ENCODE data around the gene LAP3.

The LAP3 gene

DNA sequence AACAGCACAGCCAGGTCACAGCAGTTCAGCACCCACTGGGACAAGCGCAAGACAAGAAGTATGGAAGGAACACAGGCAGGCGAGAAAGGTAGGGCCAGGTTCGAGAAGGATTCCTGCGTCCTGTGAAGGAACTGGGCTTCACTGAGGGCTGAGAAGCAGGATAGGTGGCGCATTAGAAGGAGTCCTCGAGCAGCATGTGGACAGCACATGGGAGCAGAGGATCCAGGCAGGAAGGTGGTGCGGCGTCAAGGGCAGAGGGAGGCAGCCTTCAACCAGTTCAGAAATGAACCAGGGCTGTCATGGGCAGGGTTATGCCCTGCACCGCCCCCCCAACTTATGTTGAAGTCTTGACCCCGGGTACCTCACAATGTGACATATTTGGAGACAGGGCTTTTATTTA, 30.8 kb upstream of the LAP3 start:
- Histone ChIP-seq H3K27ac (ENCODE audit: low read depth, low read length) (no peak overlapping the region), H3K9ac (ENCODE audit: low read depth, low read length) (no peak overlapping the region), H3K27me3 (ENCODE audit: insufficient read depth, low read length) (peaks cover 10% of the 10 kb centered on the region; the same call in 1 of the 2 replicates), H3K9me3 (ENCODE audit: insufficient read depth, low read depth, low read length) (no peaks in the 10 kb centered on the region), H3K36me3 (ENCODE audit: insufficient read depth, low read length) (no peaks in the 10 kb centered on the region), H3K4me3 (ENCODE audit: low read length) (no peak overlapping the region), H3K4me1 (ENCODE audit: insufficient read depth, low read length) (peaks cover 9% of the 10 kb centered on the region)
- 93% methylated on average over 10 of the region's 10 CpGs for WGBS

DNA sequence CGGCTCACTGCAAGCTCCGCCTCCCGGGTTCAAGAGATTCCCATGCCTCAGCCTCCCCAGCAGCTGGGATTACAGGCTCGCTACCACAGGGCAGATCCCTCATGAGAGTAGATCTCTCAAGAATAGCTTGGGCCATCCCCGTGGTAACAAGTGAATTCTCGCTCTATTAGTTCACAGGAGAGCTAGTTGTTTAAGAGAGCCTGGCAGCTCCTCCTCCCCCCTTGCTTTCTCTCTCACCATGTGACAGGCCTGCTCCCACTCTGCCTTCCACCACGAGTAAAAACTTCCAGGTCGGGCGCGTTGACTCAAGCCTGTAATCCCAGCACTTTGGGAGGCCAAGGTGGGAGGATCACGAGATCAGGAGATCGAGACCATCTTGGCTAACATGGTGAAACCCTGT, 30.3 kb upstream of the LAP3 start:
- Histone ChIP-seq H3K27me3 (ENCODE audit: insufficient read depth, low read length) (peaks cover 10% of the 10 kb centered on the region; the same call in 1 of the 2 replicates), H3K4me1 (ENCODE audit: insufficient read depth, low read length) (peaks cover 9% of the 10 kb centered on the region), H3K9me3 (ENCODE audit: insufficient read depth, low read depth, low read length) (no peaks in the 10 kb centered on the region), H3K4me3 (ENCODE audit: low read length) (no peak overlapping the region), H3K36me3 (ENCODE audit: insufficient read depth, low read length) (no peaks in the 10 kb centered on the region), H3K9ac (ENCODE audit: low read depth, low read length) (no peak overlapping the region), H3K27ac (ENCODE audit: low read depth, low read length) (no peak overlapping the region)
- WGBS, result 82% methylated on average over 12 of the region's 12 CpGs

GRCh38 chr4:17550549-17550948, 26.4 kb upstream of the LAP3 start:
- no peak overlapping the region for H3K4me3 ChIP-seq (ENCODE audit: low read length)
- H3K36me3 ChIP-seq (ENCODE audit: insufficient read depth, low read length), result no peaks in the 10 kb centered on the region
- peaks cover 16% of the 10 kb centered on the region for H3K27me3 ChIP-seq (ENCODE audit: insufficient read depth, low read length)
- H3K4me1 ChIP-seq (ENCODE audit: insufficient read depth, low read length), result no peaks in the 10 kb centered on the region
- H3K27ac ChIP-seq (ENCODE audit: low read depth, low read length), result no peak overlapping the region
- no peaks in the 10 kb centered on the region for H3K9me3 ChIP-seq (ENCODE audit: insufficient read depth, low read depth, low read length)
- no peak overlapping the region for H3K9ac ChIP-seq (ENCODE audit: low read depth, low read length)
- WGBS, result 91% methylated on average over 3 of the region's 3 CpGs

- no peaks in the 10 kb centered on the region for H3K4me1 ChIP-seq (ENCODE audit: insufficient read depth, low read length)
- H3K27me3 ChIP-seq (ENCODE audit: insufficient read depth, low read length), result peaks cover 13% of the 10 kb centered on the region; the same call in 1 of the 2 replicates
- no peaks in the 10 kb centered on the region for H3K9me3 ChIP-seq (ENCODE audit: insufficient read depth, low read depth, low read length)
- 89% methylated on average over 5 of the region's 5 CpGs for WGBS
- no peak overlapping the region for H3K27ac ChIP-seq (ENCODE audit: low read depth, low read length)
- no peak overlapping the region for H3K4me3 ChIP-seq (ENCODE audit: low read length)
- H3K9ac ChIP-seq (ENCODE audit: low read depth, low read length), result no peak overlapping the region
- no peaks in the 10 kb centered on the region for H3K36me3 ChIP-seq (ENCODE audit: insufficient read depth, low read length)
These were observed 24.6 kb upstream of the LAP3 start for GRCh38 chr4:17552427-17552826.

DNA sequence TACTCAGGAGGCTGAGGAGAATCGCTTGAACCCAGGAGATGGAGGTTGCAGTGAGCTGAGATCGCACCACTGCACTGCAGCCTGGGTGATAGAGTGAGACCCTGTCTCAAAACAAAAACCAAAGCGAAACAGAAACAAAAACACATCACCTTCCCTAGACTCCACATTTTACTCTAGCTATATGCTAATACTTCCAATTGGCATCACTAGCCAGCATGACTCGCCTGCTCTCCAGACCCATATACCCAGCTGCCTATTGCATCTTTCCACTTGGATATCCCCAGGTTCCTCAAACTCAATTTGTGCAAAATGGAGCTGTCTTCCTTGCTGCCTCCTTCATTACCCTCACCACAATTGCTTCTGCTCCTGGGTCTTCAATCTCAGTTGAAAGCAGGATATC, 22.4 kb upstream of the LAP3 start:
- peaks cover 13% of the 10 kb centered on the region; the same call in 1 of the 2 replicates for H3K27me3 ChIP-seq (ENCODE audit: insufficient read depth, low read length)
- no peak overlapping the region for H3K4me3 ChIP-seq (ENCODE audit: low read length)
- H3K36me3 ChIP-seq (ENCODE audit: insufficient read depth, low read length), result no peaks in the 10 kb centered on the region
- WGBS, result 80% methylated on average over 4 of the region's 4 CpGs
- no peak overlapping the region for H3K9ac ChIP-seq (ENCODE audit: low read depth, low read length)
- no peaks in the 10 kb centered on the region for H3K4me1 ChIP-seq (ENCODE audit: insufficient read depth, low read length)
- H3K9me3 ChIP-seq (ENCODE audit: insufficient read depth, low read depth, low read length), result no peaks in the 10 kb centered on the region
- H3K27ac ChIP-seq (ENCODE audit: low read depth, low read length), result no peak overlapping the region

GRCh38 chr4:17556498-17556897, 20.5 kb upstream of the LAP3 start:
- H3K36me3 ChIP-seq (ENCODE audit: insufficient read depth, low read length), result no peaks in the 10 kb centered on the region
- no peak overlapping the region for H3K27ac ChIP-seq (ENCODE audit: low read depth, low read length)
- peaks cover 13% of the 10 kb centered on the region; the same call in 1 of the 2 replicates for H3K27me3 ChIP-seq (ENCODE audit: insufficient read depth, low read length)
- no peaks in the 10 kb centered on the region for H3K4me1 ChIP-seq (ENCODE audit: insufficient read depth, low read length)
- no peak overlapping the region for H3K4me3 ChIP-seq (ENCODE audit: low read length)
- H3K9ac ChIP-seq (ENCODE audit: low read depth, low read length), result no peak overlapping the region
- no peaks in the 10 kb centered on the region for H3K9me3 ChIP-seq (ENCODE audit: insufficient read depth, low read depth, low read length)

GRCh38 chr4:17557880-17558279, 19.1 kb upstream of the LAP3 start:
- no peaks in the 10 kb centered on the region for H3K36me3 ChIP-seq (ENCODE audit: insufficient read depth, low read length)
- 87% methylated on average over 4 of the region's 5 CpGs for WGBS
- no peaks in the 10 kb centered on the region for H3K4me1 ChIP-seq (ENCODE audit: insufficient read depth, low read length)
- H3K27me3 ChIP-seq (ENCODE audit: insufficient read depth, low read length), result peaks cover 13% of the 10 kb centered on the region; the same call in 1 of the 2 replicates
- no peak overlapping the region for H3K9ac ChIP-seq (ENCODE audit: low read depth, low read length)
- H3K4me3 ChIP-seq (ENCODE audit: low read length), result no peak overlapping the region
- no peak overlapping the region for H3K27ac ChIP-seq (ENCODE audit: low read depth, low read length)
- no peaks in the 10 kb centered on the region for H3K9me3 ChIP-seq (ENCODE audit: insufficient read depth, low read depth, low read length)

- Histone ChIP-seq H3K27ac (ENCODE audit: low read depth, low read length) (no peak overlapping the region), H3K4me3 (ENCODE audit: low read length) (no peak overlapping the region), H3K4me1 (ENCODE audit: insufficient read depth, low read length) (no peaks in the 10 kb centered on the region), H3K9me3 (ENCODE audit: insufficient read depth, low read depth, low read length) (no peaks in the 10 kb centered on the region), H3K27me3 (ENCODE audit: insufficient read depth, low read length) (peaks cover 13% of the 10 kb centered on the region; the same call in 1 of the 2 replicates), H3K36me3 (ENCODE audit: insufficient read depth, low read length) (no peaks in the 10 kb centered on the region), H3K9ac (ENCODE audit: low read depth, low read length) (no peak overlapping the region)
- 93% methylated on average over 4 of the region's 4 CpGs for WGBS
These were observed 17.9 kb upstream of the LAP3 start for GRCh38 chr4:17558941-17559708.

GRCh38 chr4:17559709-17560048, 17.3 kb upstream of the LAP3 start:
- Histone ChIP-seq H3K36me3 (ENCODE audit: insufficient read depth, low read length) (no peaks in the 10 kb centered on the region), H3K4me3 (ENCODE audit: low read length) (no peak overlapping the region), H3K27me3 (ENCODE audit: insufficient read depth, low read length) (peaks cover 13% of the 10 kb centered on the region; the same call in 1 of the 2 replicates), H3K9me3 (ENCODE audit: insufficient read depth, low read depth, low read length) (no peaks in the 10 kb centered on the region), H3K27ac (ENCODE audit: low read depth, low read length) (no peak overlapping the region), H3K9ac (ENCODE audit: low read depth, low read length) (no peak overlapping the region), H3K4me1 (ENCODE audit: insufficient read depth, low read length) (no peaks in the 10 kb centered on the region)
- WGBS, result 97% methylated on average over 3 of the region's 3 CpGs

DNA sequence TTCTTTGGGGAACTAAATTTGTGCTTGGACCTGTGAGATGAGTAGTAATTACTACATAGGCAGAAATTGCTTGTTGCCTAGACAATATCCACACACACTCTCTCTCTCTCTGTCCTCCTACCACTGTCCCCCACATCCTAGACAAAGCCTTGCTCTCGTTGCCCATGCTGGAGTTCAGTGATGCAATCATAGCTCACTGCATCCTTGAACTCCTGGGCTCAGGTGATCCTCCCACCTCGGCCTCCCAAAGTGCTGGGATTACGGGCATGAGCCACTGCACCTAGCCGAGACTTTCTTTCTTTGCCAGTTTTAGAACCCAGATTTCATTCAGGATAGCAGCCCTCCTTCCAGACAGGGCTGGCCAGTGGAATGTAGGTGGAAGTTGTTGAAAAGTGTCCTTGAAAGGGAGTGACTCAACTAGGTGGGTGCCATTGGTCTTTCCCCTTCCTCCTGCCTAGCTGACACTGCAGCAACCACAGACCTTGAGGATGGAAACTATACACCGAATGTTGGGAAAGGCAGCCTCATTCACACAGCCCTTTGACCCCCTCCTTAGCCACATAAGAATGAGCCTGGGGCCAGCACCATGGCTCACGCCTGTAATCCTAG, 16.8 kb upstream of the LAP3 start:
- Histone ChIP-seq H3K36me3 (ENCODE audit: insufficient read depth, low read length) (no peaks in the 10 kb centered on the region), H3K4me3 (ENCODE audit: low read length) (no peak overlapping the region), H3K27ac (ENCODE audit: low read depth, low read length) (no peak overlapping the region), H3K27me3 (ENCODE audit: insufficient read depth, low read length) (peaks cover 8% of the 10 kb centered on the region; the same call in 1 of the 2 replicates), H3K9ac (ENCODE audit: low read depth, low read length) (no peak overlapping the region), H3K9me3 (ENCODE audit: insufficient read depth, low read depth, low read length) (no peaks in the 10 kb centered on the region), H3K4me1 (ENCODE audit: insufficient read depth, low read length) (no peaks in the 10 kb centered on the region)
- WGBS, result 93% methylated on average over 6 of the region's 6 CpGs

GRCh38 chr4:17561195-17561909, 15.6 kb upstream of the LAP3 start:
- Histone ChIP-seq H3K36me3 (ENCODE audit: insufficient read depth, low read length) (no peaks in the 10 kb centered on the region), H3K9me3 (ENCODE audit: insufficient read depth, low read depth, low read length) (no peaks in the 10 kb centered on the region), H3K9ac (ENCODE audit: low read depth, low read length) (0 out of 2 replicates have a peak overlapping the region, but pooled peaks have one; percentile 14), H3K4me3 (ENCODE audit: low read length) (no peak overlapping the region), H3K27ac (ENCODE audit: low read depth, low read length) (no peak overlapping the region), H3K4me1 (ENCODE audit: insufficient read depth, low read length) (no peaks in the 10 kb centered on the region), H3K27me3 (ENCODE audit: insufficient read depth, low read length) (no peaks in the 10 kb centered on the region)
- WGBS, result 89% methylated on average over 8 of the region's 8 CpGs
